Ascending aorta (tissue), 2 donors: Measurements from ENCODE around the gene CCDC12. TPM values are rescaled to one million over a fixed set of nuclear protein-coding genes. Genes with fewer than 3 reads are reported as not detected.

Experiments used
- DNase-seq, 2 donors: peaks; one replicate each; pipeline ENCODE4 v3.0.0-alpha.2; 2019; ENCODE audit warnings: low spot score in 2 of 2
- H3K27ac ChIP-seq, 2 donors: fragments of 200-600 bp; sonication (generic); one replicate each; pipeline ENCODE4 v1.5.1; 2016 to 2017; ENCODE audit warnings: mild to moderate bottlenecking in 1 of 2
- H3K27me3 ChIP-seq: fragments of 200-600 bp; sonication (generic); one replicate; pipeline ENCODE4 v1.5.1; 2017
- H3K36me3 ChIP-seq, 2 donors: fragments of 200-600 bp; sonication (generic); one replicate each; pipeline ENCODE4 v1.5.1; 2016
- H3K4me1 ChIP-seq, 2 donors: fragments of 200-600 bp; sonication (generic); one replicate each; pipeline ENCODE4 v1.5.1; 2016 to 2017; ENCODE audit warnings: mild to moderate bottlenecking in 1 of 2
- H3K4me3 ChIP-seq, 2 donors: fragments of 200-600 bp; sonication (generic); one replicate each; pipeline ENCODE4 v1.5.1; 2016 to 2017; ENCODE audit warnings: mild to moderate bottlenecking in 1 of 2
- H3K9me3 ChIP-seq, 2 donors: fragments of 200-600 bp; sonication (generic); one replicate each; pipeline ENCODE4 v1.5.1; 2016
- intact Hi-C: fragments of 100-400 bp; cut with DNase I; formaldehyde crosslinking; loops from one replicate; pipeline ENCODE4 v1.15.1; 2023
- total RNA-seq: library from RNA; depleted of rRNA; stranded (reverse); fragments of >200 nt; gene quantifications from one replicate; pipeline ENCODE4 v1.1.0, GENCODE V29; 2016
- TF ChIP-seq, protein P1 (sequence below), 3 experiments: fragments of 200-600 bp in 2 of 3; fragments of 450-650 bp in 1 of 3; sonication (generic) in 2 of 3; IDR thresholded peaks; one replicate each; pipeline ENCODE4 v1.5.1; 2016 to 2019; ENCODE audit warnings: antibody characterized with exemption in 3 of 3, mild to moderate bottlenecking in 1 of 3, moderate library complexity in 1 of 3

CCDC12 gene
- total RNA-seq, 1 donor from 2014 or later = 34.3 TPM

DNA sequence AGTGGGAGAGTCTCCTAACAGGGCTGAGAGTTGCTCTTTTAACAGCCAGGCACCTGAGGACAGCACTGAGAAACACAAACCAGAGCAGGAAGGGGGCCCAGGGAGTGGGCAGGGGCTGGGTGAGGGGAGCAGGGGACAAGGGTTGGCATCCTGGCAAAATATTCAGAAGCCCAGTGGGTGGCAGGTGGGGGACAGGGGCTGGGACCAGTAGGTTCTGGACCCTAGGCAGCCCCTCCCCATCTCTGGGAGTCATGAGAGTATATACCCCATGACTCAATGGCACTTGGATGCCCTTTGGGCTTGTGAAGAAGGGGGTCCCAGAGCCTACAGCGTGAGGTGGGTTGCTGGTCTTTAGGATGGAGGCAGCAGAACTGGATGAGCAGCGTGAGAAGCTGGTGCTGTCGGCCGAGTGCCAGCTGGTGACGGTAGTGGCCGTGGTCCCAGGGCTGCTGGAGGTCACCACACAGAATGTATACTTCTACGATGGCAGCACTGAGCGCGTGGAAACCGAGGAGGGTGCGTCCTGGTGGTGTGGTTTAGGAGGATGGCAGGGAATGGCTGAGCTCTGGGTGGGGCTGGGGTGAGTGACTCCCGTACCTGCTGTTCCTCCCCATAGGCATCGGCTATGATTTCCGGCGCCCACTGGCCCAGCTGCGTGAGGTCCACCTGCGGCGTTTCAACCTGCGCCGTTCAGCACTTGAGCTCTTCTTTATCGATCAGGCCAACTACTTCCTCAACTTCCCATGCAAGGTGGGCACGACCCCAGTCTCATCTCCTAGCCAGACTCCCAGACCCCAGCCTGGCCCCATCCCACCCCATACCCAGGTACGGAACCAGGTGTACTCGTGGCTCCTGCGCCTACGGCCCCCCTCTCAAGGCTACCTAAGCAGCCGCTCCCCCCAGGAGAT, 27.2 kb upstream of the CCDC12 start:
- DNase-seq = peak in 1 of 2 donors; percentile 7
- intact Hi-C loops = no loop called here
- no peaks in the 10 kb centered on the region for H3K27me3 ChIP-seq

DNA sequence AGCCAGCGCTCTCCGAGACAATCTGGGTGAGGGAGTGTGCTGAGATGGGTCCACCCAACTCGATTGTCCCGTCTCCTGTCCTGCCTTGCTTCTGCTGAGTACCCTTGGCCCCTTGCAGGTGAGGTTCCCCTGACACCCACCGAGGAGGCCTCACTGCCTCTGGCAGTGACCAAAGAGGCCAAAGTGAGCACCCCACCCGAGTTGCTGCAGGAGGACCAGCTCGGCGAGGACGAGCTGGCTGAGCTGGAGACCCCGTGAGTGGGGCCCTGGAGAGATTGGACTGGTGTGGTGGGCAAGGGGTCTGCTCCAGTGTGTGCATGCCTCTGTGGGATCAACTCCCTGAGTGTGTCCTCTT, 26.5 kb upstream of the CCDC12 start:
- H3K4me3 ChIP-seq = no peak overlapping the region
- peaks cover 26 to 67% of the 10 kb centered on the region in 2 donors for H3K36me3 ChIP-seq
- intact Hi-C loops = no loop called here
- no peaks in the 10 kb centered on the region for H3K4me1 ChIP-seq
- no peak overlapping the region for H3K27ac ChIP-seq
- no peak for DNase-seq
- no peaks in the 10 kb centered on the region for H3K27me3 ChIP-seq
- no peaks in the 10 kb centered on the region for H3K9me3 ChIP-seq
- TF ChIP-seq, protein P1, sequence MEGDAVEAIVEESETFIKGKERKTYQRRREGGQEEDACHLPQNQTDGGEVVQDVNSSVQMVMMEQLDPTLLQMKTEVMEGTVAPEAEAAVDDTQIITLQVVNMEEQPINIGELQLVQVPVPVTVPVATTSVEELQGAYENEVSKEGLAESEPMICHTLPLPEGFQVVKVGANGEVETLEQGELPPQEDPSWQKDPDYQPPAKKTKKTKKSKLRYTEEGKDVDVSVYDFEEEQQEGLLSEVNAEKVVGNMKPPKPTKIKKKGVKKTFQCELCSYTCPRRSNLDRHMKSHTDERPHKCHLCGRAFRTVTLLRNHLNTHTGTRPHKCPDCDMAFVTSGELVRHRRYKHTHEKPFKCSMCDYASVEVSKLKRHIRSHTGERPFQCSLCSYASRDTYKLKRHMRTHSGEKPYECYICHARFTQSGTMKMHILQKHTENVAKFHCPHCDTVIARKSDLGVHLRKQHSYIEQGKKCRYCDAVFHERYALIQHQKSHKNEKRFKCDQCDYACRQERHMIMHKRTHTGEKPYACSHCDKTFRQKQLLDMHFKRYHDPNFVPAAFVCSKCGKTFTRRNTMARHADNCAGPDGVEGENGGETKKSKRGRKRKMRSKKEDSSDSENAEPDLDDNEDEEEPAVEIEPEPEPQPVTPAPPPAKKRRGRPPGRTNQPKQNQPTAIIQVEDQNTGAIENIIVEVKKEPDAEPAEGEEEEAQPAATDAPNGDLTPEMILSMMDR (IDR thresholded peaks at IDR 0.05) = no peak

More for the DNA sequence above, 27.2 kb upstream of the CCDC12 start:
- no peak overlapping the region for H3K27ac ChIP-seq
- peaks cover 26 to 67% of the 10 kb centered on the region in 2 donors for H3K36me3 ChIP-seq
- H3K9me3 ChIP-seq = no peaks in the 10 kb centered on the region
- H3K4me1 ChIP-seq = no peaks in the 10 kb centered on the region
- no peak overlapping the region for H3K4me3 ChIP-seq
- TF ChIP-seq, protein P1 (IDR thresholded peaks at IDR 0.05) = no peak

DNA sequence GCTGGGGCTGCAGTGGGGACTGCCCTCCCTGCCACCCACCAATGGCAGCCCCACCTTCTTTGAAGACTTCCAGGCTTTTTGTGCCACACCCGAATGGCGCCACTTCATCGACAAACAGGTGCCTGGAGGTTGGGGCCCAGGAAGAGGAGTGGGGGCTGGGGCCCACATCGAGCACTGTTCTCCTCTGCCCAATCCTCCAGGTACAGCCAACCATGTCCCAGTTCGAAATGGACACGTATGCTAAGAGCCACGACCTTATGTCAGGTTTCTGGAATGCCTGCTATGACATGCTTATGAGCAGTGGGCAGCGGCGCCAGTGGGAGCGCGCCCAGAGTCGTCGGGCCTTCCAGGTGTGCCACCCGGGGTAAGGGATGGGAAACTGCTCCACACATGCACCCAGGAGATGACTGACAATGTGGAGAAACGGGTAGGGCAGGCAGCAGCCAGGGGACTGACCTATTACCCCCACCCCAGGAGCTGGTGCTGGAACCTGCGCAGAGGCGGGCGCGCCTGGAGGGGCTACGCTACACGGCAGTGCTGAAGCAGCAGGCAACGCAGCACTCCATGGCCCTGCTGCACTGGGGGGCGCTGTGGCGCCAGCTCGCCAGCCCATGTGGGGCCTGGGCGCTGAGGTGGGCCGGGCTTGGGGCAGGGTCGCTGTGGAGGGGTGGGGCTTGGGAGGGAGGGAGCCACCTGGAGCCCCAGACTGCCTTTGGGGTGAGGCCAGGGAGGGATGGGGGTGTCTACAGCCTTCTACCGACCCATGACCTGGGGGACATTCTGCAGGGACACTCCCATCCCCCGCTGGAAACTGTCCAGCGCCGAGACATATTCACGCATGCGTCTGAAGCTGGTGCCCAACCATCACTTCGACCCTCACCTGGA, 25.9 kb upstream of the CCDC12 start:
- Histone ChIP-seq H3K4me1 (no peaks in the 10 kb centered on the region), H3K4me3 (no peak overlapping the region), H3K36me3 (peaks cover 26 to 67% of the 10 kb centered on the region in 2 donors), H3K9me3 (no peaks in the 10 kb centered on the region), H3K27me3 (no peaks in the 10 kb centered on the region), H3K27ac (no peak overlapping the region)
- TF ChIP-seq, protein P1 (IDR thresholded peaks at IDR 0.05) = no peak
- intact Hi-C loops = no loop called here
- DNase-seq = peak in 1 of 2 donors; percentile 5

DNA sequence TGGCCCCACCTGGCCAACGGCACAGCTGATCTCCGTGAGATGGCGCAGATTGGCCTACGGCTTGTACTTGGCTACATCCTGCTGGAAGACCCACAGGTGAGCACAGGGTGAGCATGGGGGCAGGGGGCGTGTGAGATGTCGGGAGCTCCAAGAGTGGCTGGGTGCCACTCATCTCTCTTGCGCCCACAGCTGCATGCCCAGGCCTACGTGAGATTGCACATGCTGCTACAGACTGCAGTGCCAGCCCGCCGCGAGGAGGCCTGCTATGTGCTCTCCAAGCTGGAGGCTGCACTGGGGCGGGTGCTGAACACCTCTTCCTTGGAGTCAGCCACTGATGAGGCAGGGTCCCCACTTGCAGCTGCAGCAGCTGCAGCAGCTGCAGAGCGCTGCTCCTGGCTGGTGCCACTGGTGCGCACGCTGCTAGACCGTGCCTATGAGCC, 25.2 kb upstream of the CCDC12 start:
- Histone ChIP-seq H3K27me3 (no peaks in the 10 kb centered on the region), H3K4me3 (no peak overlapping the region), H3K4me1 (no peaks in the 10 kb centered on the region), H3K9me3 (no peaks in the 10 kb centered on the region), H3K27ac (no peak overlapping the region), H3K36me3 (peaks cover 26 to 67% of the 10 kb centered on the region in 2 donors)
- intact Hi-C loops = no loop called here
- DNase-seq = no peak
- TF ChIP-seq, protein P1 (IDR thresholded peaks at IDR 0.05) = no peak

DNA sequence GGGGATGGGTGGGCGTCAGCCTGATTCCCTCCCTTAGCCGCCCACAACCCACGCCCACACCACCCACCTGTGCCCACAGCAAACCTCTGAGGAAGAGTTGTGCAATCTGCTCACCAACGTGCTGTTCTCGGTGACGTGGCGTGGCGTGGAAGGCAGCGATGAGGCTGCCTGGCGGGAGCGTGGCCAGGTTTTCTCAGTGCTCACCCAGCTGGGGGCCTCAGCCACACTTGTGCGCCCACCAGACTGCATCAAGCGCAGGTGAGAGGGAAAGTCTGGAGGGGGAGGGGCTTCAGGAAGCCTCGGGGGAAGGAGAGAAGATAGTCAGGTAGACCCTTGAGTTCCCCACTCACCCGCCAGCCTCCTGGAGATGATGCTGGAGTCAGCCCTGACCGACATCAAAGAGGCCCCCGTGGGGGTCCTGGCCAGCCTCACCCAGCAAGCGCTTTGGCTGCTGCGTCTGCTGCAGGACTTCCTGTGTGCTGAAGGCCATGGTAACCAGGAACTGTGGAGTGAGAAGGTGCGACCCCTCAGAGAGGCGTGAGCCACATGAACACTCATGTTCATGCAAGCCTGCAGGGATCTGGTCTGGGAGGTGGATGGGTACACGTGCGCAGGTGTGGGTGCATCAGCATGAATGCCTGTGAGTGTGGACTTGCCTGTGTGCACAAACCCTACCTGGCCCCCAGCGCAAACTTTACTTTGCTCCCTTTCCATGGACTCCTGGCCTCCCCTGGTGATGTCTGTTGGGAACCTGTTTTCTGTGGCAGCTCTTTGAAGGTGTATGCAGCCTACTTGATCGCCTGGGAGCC, 24.6 kb upstream of the CCDC12 start:
- peaks cover 26 to 64% of the 10 kb centered on the region in 2 donors for H3K36me3 ChIP-seq
- no peak overlapping the region for H3K4me3 ChIP-seq
- H3K27ac ChIP-seq = no peak overlapping the region
- peak in 1 of 2 donors; percentile 7 for DNase-seq
- H3K4me1 ChIP-seq = no peaks in the 10 kb centered on the region
- intact Hi-C loops = no loop called here
- H3K9me3 ChIP-seq = no peaks in the 10 kb centered on the region
- TF ChIP-seq, protein P1 (IDR thresholded peaks at IDR 0.05) = no peak
- H3K27me3 ChIP-seq = no peaks in the 10 kb centered on the region
